Liver (tissue), 2 donors: ENCODE data around the gene IL37.

ENCODE experiments used
- TF ChIP-seq, protein P1 (sequence below): fragments of 150-350 bp; IDR thresholded peaks from 2 replicates; pipeline ENCODE4 v1.5.1; 2017; ENCODE audit warnings: improper control_type of control experiment, low read depth, low read length; ENCODE audit not compliant: missing input control
- TF ChIP-seq, protein P2 (sequence below): IDR thresholded peaks from 2 replicates; pipeline ENCODE4 v1.6.1; 2016; ENCODE audit warnings: antibody characterized with exemption
- donor health status: healthy.

DNA sequence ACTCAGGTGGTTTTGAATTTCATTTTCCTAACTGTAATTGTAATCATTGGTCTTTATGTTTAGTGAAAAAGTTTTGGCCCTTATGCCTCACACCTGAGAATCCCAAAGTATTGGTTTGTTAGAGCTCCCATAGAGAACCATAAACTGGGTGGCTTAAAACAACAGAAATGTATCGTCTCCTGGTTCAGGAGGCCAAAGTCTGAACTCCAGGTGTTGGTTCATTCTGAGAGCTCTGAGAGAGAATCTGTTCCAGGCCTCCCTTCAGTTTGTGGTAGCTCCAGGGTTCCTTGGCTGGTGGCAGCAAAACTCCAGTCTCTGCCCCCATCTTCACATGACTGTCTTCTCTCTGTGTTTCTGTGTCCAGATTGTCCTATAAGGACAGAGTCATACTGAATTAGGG, 11.0 kb downstream of the IL37 start:
- TF ChIP-seq, protein P1, sequence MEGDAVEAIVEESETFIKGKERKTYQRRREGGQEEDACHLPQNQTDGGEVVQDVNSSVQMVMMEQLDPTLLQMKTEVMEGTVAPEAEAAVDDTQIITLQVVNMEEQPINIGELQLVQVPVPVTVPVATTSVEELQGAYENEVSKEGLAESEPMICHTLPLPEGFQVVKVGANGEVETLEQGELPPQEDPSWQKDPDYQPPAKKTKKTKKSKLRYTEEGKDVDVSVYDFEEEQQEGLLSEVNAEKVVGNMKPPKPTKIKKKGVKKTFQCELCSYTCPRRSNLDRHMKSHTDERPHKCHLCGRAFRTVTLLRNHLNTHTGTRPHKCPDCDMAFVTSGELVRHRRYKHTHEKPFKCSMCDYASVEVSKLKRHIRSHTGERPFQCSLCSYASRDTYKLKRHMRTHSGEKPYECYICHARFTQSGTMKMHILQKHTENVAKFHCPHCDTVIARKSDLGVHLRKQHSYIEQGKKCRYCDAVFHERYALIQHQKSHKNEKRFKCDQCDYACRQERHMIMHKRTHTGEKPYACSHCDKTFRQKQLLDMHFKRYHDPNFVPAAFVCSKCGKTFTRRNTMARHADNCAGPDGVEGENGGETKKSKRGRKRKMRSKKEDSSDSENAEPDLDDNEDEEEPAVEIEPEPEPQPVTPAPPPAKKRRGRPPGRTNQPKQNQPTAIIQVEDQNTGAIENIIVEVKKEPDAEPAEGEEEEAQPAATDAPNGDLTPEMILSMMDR, result no peak
- TF ChIP-seq, protein P2, sequence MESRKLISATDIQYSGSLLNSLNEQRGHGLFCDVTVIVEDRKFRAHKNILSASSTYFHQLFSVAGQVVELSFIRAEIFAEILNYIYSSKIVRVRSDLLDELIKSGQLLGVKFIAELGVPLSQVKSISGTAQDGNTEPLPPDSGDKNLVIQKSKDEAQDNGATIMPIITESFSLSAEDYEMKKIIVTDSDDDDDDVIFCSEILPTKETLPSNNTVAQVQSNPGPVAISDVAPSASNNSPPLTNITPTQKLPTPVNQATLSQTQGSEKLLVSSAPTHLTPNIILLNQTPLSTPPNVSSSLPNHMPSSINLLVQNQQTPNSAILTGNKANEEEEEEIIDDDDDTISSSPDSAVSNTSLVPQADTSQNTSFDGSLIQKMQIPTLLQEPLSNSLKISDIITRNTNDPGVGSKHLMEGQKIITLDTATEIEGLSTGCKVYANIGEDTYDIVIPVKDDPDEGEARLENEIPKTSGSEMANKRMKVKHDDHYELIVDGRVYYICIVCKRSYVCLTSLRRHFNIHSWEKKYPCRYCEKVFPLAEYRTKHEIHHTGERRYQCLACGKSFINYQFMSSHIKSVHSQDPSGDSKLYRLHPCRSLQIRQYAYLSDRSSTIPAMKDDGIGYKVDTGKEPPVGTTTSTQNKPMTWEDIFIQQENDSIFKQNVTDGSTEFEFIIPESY, result no peak
